Type B pancreatic cell (in vitro differentiated cells): ENCODE measurements around the gene PDIK1L. TPM values are rescaled to one million over a fixed set of nuclear protein-coding genes. Genes with fewer than 3 reads are reported as not detected.

Source experiments
- DNase-seq: peaks from one replicate; pipeline ENCODE4 v3.0.0; 2021; ENCODE audit warnings: mixed read lengths; ENCODE audit not compliant: unreplicated experiment; ENCODE audit errors: extremely low spot score
- H3K27ac Mint-ChIP-seq: 2 replicates; pipeline ENCODE4 v1.8.0; 2021; ENCODE audit warnings: mild to moderate bottlenecking, mixed read lengths
- H3K27me3 Mint-ChIP-seq: 2 replicates; pipeline ENCODE4 v1.8.0; 2021; ENCODE audit warnings: mixed read lengths
- H3K36me3 Mint-ChIP-seq: 2 replicates; pipeline ENCODE4 v1.8.0; 2021; ENCODE audit warnings: mixed read lengths
- H3K4me1 Mint-ChIP-seq: one replicate; pipeline ENCODE4 v1.8.0; 2021; ENCODE audit warnings: mixed read lengths; ENCODE audit not compliant: unreplicated experiment
- H3K4me3 Mint-ChIP-seq: 2 replicates; pipeline ENCODE4 v1.8.0; 2021; ENCODE audit warnings: mild to moderate bottlenecking, mixed read lengths
- H3K9me3 Mint-ChIP-seq: 2 replicates; pipeline ENCODE4 v1.8.0; 2021; ENCODE audit warnings: mixed read lengths
- total RNA-seq: library from RNA; stranded (reverse); gene quantifications from 2 replicates; pipeline ENCODE4 v1.2.1, GENCODE V29; 2021; ENCODE audit warnings: low replicate concordance
- TF ChIP-seq, protein P1 (sequence below): fragments of 200-600 bp; sonication (generic); conservative IDR thresholded peaks from 2 replicates; pipeline ENCODE4 v1.5.0; 2021; ENCODE audit warnings: antibody characterized with exemption, mild to moderate bottlenecking

The PDIK1L gene
- total RNA-seq, 1 donor from 2014 or later, result 14.7 TPM

DNA sequence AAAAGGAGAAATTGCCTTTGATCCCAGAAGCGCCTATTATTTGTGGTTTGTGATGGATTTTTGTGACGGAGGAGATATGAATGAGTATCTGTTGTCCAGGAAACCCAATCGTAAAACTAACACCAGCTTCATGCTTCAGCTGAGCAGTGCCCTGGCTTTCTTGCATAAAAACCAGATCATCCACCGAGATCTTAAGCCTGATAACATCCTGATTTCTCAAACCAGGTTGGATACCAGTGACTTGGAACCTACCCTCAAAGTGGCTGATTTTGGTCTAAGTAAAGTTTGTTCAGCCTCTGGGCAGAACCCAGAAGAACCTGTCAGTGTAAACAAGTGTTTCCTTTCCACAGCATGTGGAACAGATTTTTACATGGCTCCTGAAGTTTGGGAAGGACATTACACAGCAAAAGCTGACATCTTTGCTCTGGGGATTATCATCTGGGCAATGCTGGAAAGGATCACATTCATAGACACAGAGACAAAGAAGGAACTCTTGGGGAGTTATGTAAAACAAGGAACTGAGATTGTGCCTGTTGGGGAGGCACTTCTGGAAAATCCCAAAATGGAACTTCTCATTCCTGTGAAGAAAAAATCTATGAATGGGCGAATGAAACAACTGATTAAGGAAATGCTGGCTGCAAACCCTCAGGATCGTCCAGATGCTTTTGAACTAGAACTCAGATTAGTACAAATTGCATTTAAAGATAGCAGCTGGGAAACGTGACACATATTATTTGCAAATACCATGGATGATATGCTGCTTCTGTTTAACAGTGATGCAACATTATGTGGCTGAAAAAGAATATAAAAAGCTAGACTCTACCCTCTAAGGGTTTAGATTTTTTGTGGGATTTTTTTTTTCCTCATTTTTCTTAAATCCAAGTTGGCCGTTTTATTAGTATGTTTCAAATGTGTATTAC lies 10.5 kb downstream of the PDIK1L start:
- H3K9me3 Mint-ChIP-seq, result no peaks in the 10 kb centered on the region
- TF ChIP-seq, protein P1, sequence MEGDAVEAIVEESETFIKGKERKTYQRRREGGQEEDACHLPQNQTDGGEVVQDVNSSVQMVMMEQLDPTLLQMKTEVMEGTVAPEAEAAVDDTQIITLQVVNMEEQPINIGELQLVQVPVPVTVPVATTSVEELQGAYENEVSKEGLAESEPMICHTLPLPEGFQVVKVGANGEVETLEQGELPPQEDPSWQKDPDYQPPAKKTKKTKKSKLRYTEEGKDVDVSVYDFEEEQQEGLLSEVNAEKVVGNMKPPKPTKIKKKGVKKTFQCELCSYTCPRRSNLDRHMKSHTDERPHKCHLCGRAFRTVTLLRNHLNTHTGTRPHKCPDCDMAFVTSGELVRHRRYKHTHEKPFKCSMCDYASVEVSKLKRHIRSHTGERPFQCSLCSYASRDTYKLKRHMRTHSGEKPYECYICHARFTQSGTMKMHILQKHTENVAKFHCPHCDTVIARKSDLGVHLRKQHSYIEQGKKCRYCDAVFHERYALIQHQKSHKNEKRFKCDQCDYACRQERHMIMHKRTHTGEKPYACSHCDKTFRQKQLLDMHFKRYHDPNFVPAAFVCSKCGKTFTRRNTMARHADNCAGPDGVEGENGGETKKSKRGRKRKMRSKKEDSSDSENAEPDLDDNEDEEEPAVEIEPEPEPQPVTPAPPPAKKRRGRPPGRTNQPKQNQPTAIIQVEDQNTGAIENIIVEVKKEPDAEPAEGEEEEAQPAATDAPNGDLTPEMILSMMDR, result no peak
- H3K27ac Mint-ChIP-seq, result no peak overlapping the region
- no peaks in the 10 kb centered on the region for H3K27me3 Mint-ChIP-seq
- H3K4me3 Mint-ChIP-seq, result no peak overlapping the region
- H3K36me3 Mint-ChIP-seq, result peaks cover 14% of the 10 kb centered on the region
- DNase-seq, result peak; percentile 6
- peaks cover 11% of the 10 kb centered on the region for H3K4me1 Mint-ChIP-seq

DNA sequence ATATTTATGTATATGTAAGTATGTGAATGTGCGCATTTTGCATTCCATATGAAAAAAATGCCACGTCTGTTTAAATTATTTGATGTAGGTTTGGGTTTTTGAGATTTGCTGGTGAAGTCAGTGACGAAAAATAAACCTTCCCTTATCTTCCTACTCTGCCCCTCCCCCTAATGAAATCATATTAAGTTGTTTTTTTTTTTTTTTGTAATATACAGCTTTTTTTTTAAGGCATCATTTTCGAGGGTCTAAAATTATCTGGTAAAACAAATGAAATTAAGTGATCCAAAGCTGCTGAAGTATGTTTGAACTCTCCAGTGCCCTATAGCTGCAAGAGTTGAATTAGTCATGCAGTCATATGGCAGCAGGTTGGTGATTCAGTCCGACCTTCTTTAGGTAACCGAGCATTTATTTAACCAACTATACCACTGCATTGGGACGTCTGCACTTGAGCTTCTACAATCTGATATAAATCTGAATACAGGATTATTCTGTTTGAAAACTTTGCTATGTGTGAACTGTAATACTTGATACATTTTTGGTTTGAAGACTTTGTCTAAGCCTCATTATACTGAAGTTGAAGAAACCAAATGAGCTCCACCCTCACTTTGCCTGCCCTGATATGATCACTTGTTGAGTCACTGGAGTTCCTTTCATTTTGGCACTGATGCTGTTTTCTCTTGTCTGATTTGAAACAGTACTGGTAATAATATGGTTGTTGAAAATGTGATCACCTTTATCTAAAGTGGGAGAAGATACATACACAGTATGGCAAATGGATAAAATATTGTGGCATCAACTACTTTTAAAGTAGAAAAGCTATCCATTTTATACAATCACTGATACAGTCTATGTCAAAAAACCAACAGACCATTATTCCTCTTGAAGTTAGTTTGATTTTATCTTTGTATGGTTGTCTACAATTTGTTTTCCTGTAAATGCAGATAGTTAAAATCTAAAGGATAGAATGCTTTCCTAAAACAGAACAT lies 11.7 kb downstream of the PDIK1L start:
- Mint-ChIP-seq H3K36me3 (peaks cover 14% of the 10 kb centered on the region), H3K4me3 (no peak overlapping the region), H3K4me1 (peaks cover 22% of the 10 kb centered on the region), H3K27ac (peak overlapping the region; percentile 6), H3K9me3 (no peaks in the 10 kb centered on the region), H3K27me3 (no peaks in the 10 kb centered on the region)
- DNase-seq, result no peak
- TF ChIP-seq, protein P1, result no peak

DNA sequence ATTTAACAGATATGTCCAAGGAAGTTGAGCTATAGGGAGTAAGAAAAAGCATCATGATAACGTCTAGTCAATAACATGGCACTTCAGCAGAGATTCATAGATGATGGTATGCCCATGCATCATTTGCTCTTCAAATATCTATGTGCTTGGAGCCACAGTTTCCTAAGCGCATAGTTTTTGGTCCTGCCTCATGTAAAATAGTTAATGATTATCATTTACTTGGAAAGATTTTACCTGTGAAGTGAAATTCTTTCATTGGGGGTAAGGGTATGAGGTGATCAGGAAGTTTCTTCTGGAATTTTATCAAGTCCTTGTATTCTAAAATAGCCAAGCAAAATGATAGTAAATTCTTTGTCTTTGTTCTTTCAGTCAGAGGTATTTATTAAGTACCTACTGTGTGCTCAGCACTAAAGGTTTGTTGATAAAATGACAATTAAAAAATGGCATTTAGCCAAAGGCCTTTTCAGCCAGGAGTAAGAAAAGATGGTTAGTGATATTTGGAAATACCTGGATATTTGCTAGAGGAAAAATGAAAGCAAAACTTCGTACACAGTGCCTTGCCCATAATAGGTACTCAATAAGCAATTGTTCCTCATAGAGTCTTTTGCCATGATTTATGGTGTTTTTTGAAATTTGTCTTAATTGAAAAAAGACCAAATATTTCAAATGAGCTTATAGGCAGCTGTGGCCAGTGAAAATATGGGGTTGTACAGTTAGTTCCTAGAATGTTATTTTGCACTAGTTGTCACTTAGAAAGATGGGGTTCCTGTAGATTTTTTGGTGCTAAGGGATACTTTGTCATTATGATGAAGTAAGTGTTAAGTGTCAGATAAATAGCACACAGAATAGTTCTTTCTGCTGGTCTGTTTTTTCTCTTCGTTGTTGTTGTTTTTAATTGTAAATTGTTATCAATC lies 13.1 kb downstream of the PDIK1L start:
- H3K36me3 Mint-ChIP-seq, result peaks cover 4% of the 10 kb centered on the region
- no peaks in the 10 kb centered on the region for H3K27me3 Mint-ChIP-seq
- TF ChIP-seq, protein P1, result no peak
- no peak for DNase-seq
- H3K9me3 Mint-ChIP-seq, result no peaks in the 10 kb centered on the region
- no peak overlapping the region for H3K4me3 Mint-ChIP-seq
- H3K4me1 Mint-ChIP-seq, result peaks cover 26% of the 10 kb centered on the region
- H3K27ac Mint-ChIP-seq, result peak overlapping the region; percentile 12

DNA sequence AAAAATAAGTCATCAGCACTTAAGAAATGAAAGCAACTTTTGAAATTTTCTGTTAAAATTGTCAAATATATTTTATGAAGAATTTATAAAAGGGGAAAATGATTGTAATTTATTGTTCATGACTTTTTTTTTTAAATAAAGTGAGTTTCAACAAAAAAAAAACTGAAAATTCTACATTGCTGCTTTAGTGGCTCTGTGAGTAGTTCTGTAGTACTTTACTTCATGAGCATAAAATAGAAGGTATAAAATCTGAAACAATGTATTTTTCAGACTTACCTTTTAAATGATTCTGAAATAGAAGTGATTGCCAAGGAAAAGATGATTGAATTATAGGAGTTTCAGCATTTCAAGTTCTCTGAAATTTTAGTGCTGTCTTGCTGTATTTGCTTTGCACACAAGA lies 13.8 kb downstream of the PDIK1L start:
- DNase-seq, result no peak
- Mint-ChIP-seq H3K4me1 (peaks cover 26% of the 10 kb centered on the region), H3K27me3 (no peaks in the 10 kb centered on the region), H3K27ac (peak overlapping the region; percentile 96), H3K4me3 (no peak overlapping the region), H3K36me3 (peaks cover 4% of the 10 kb centered on the region), H3K9me3 (no peaks in the 10 kb centered on the region)
- TF ChIP-seq, protein P1, result no peak

DNA sequence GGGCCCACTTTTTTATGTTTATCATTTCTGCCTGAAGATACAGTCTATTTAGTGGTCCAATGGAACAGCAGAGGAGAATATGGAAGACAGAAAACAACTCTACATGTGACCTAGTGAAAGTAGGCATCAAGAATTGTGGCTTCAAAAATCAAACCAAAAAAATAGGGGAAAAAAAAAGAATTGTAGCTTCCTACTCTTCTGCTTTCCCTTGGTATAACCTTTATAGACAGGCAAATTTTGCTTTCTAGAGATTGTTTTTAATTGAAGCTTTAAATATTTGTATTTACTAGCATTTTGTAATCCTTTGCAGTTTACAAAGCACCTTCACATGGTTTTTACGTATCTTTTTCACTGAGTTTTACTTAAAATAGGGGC lies 14.3 kb downstream of the PDIK1L start:
- TF ChIP-seq, protein P1, result no peak
- DNase-seq, result no peak
- Mint-ChIP-seq H3K27ac (peak overlapping the region; percentile 96), H3K36me3 (peaks cover 4% of the 10 kb centered on the region), H3K9me3 (no peaks in the 10 kb centered on the region), H3K4me1 (peaks cover 26% of the 10 kb centered on the region), H3K4me3 (peak overlapping the region; percentile 57), H3K27me3 (no peaks in the 10 kb centered on the region)
